Fibroblast of lung (primary cell): Measurements from ENCODE around the gene CHRNA1. TPM values are rescaled to one million over a fixed set of nuclear protein-coding genes. Genes with fewer than 3 reads are reported as not detected.
A peak's percentile ranks its signal among the peaks of the same experiment; 100 is the strongest.

Experiments
- DNase-seq, 2 donors: peaks; one replicate each; pipeline versions ENCODE4 v3.0.0 to v3.0.0-alpha.2; 2010; ENCODE audit warnings: low read depth in 2 of 2
- H2AFZ ChIP-seq: 2 replicates; pipeline ENCODE4 v1.5.1; 2012; ENCODE audit warnings: low read length, control low read depth, inconsistent platforms
- H3K27ac ChIP-seq: 2 replicates; pipeline ENCODE4 v1.5.1; 2011; ENCODE audit warnings: low read length, control low read depth; ENCODE audit not compliant: insufficient read depth
- H3K27me3 ChIP-seq: 2 replicates; pipeline ENCODE4 v1.5.1; 2011; ENCODE audit warnings: mild to moderate bottlenecking, low read length; ENCODE audit not compliant: control insufficient read depth, insufficient read depth
- H3K36me3 ChIP-seq: 2 replicates; pipeline ENCODE4 v1.5.1; 2011; ENCODE audit warnings: low read length; ENCODE audit not compliant: control insufficient read depth, insufficient read depth
- H3K4me1 ChIP-seq: 2 replicates; pipeline ENCODE4 v1.5.1; 2011; ENCODE audit warnings: low read length; ENCODE audit not compliant: control insufficient read depth, insufficient read depth; ENCODE audit errors: extremely low read depth
- H3K4me2 ChIP-seq: 2 replicates; pipeline ENCODE4 v1.5.1; 2011; ENCODE audit warnings: low read length, control low read depth; ENCODE audit not compliant: insufficient read depth; ENCODE audit errors: extremely low read depth
- H3K4me3 ChIP-seq, 4 experiments: fragments of 200-600 bp in 1 of 4; sonication (generic) in 1 of 4; replicated peaks in 1 of 4; 2 replicates each; pipeline ENCODE4 v1.5.1; 2011 to 2016; ENCODE audit warnings: low read length in 4 of 4, low read depth in 3 of 4, mild to moderate bottlenecking in 3 of 4, control low read depth in 2 of 4, inconsistent platforms in 1 of 4, mixed read lengths in 1 of 4; ENCODE audit not compliant: insufficient read depth in 1 of 4; ENCODE audit errors: control extremely low read depth in 1 of 4
- H3K79me2 ChIP-seq: 2 replicates; pipeline ENCODE4 v1.5.1; 2012; ENCODE audit warnings: mild to moderate bottlenecking, low read length, inconsistent platforms; ENCODE audit not compliant: control insufficient read depth, insufficient read depth
- H3K9ac ChIP-seq: 2 replicates; pipeline ENCODE4 v1.5.1; 2011; ENCODE audit warnings: mild to moderate bottlenecking, low read length, control low read depth; ENCODE audit not compliant: insufficient read depth
- H3K9me3 ChIP-seq: 2 replicates; pipeline ENCODE4 v1.5.1; 2012; ENCODE audit warnings: low read depth, low read length; ENCODE audit not compliant: control insufficient read depth, insufficient read depth
- H4K20me1 ChIP-seq: 2 replicates; pipeline ENCODE4 v1.5.1; 2011; ENCODE audit warnings: low read length; ENCODE audit not compliant: control insufficient read depth, insufficient read depth; ENCODE audit errors: extremely low read depth
- CTCF ChIP-seq, 2 donors: IDR thresholded peaks in 1 of 2; conservative IDR thresholded peaks in 1 of 2; 1 replicate in 1 of 2; 2 replicates in 1 of 2; pipeline ENCODE4 v1.5.1; 2011 to 2012; ENCODE audit warnings: low read length in 2 of 2, control low read depth in 1 of 2, inconsistent platforms in 1 of 2, low read depth in 1 of 2, mild to moderate bottlenecking in 1 of 2
- EZH2 ChIP-seq: IDR thresholded peaks from 2 replicates; pipeline ENCODE4 v1.5.1; 2012; ENCODE audit warnings: low read length, control low read depth, mild to moderate bottlenecking; ENCODE audit errors: missing control alignments
- polyA plus RNA-seq, 2 donors: library from polyadenylated mRNA; depleted of rRNA in 1 of 2; stranded (reverse) in 1 of 2; unstranded in 1 of 2; fragments of >200 nt; gene quantifications; 2 replicates each; pipeline ENCODE4 v1.2.1, GENCODE V29; 2011 to 2012; ENCODE audit warnings: missing spikeins in 1 of 2
- total RNA-seq: library from RNA; depleted of rRNA; stranded (reverse); fragments of >200 nt; gene quantifications from 2 replicates; pipeline ENCODE4 v1.2.1, GENCODE V29; 2014

Gene CHRNA1
- total and polyA plus RNA-seq, 2 donors (not counting 1 experiment from before 2014, with no cell fraction given), result 0.33 to 1.1 TPM

- peak overlapping the region; percentile 58 for H3K9ac ChIP-seq
- DNase-seq, result no peak
- peaks cover 47% of the 10 kb centered on the region for H3K4me1 ChIP-seq
Measured at GRCh38 chr2:174777347-174778084, 13.2 kb upstream of the CHRNA1 start.

GRCh38 chr2:174776675-174777074 lies 12.4 kb upstream of the CHRNA1 start:
- no peak for TF ChIP-seq EZH2
- TF ChIP-seq CTCF (conservative IDR thresholded peaks at IDR 0.05 in 1 of 2, IDR thresholded peaks at IDR 0.05 in 1 of 2; ENCODE audit: low read depth in 1 of 2, low read length in 2 of 2), result no peak
- peak overlapping the region; percentile 98 for H3K27ac ChIP-seq

More at GRCh38 chr2:174777347-174778084, 13.2 kb upstream of the CHRNA1 start:
- Histone ChIP-seq H2AFZ (no peak overlapping the region), H3K4me2 (peak overlapping the region; percentile 53), H3K27ac (peak overlapping the region; percentile 98), H3K79me2 (no peaks in the 10 kb centered on the region), H3K27me3 (no peaks in the 10 kb centered on the region), H3K9me3 (no peaks in the 10 kb centered on the region), H3K36me3 (no peaks in the 10 kb centered on the region), H4K20me1 (no peaks in the 10 kb centered on the region), H3K4me3 (peak overlapping the region in 1 of 4 experiments; percentile 21)
- no peak for TF ChIP-seq CTCF (conservative IDR thresholded peaks at IDR 0.05 in 1 of 2, IDR thresholded peaks at IDR 0.05 in 1 of 2; ENCODE audit: low read depth in 1 of 2, low read length in 2 of 2)
- TF ChIP-seq EZH2, result no peak

GRCh38 chr2:174776223-174776622 lies 12.0 kb upstream of the CHRNA1 start:
- Histone ChIP-seq H3K36me3 (no peaks in the 10 kb centered on the region), H3K4me1 (peaks cover 57% of the 10 kb centered on the region), H3K27ac (peak overlapping the region; percentile 98), H3K4me2 (no peak overlapping the region), H3K27me3 (no peaks in the 10 kb centered on the region), H3K9me3 (no peaks in the 10 kb centered on the region), H4K20me1 (no peaks in the 10 kb centered on the region), H3K9ac (no peak overlapping the region), H3K4me3 (no peak overlapping the region), H3K79me2 (no peaks in the 10 kb centered on the region), H2AFZ (no peak overlapping the region)
- DNase-seq, result no peak
- no peak for TF ChIP-seq EZH2
- TF ChIP-seq CTCF (conservative IDR thresholded peaks at IDR 0.05 in 1 of 2, IDR thresholded peaks at IDR 0.05 in 1 of 2; ENCODE audit: low read depth in 1 of 2, low read length in 2 of 2), result peak; percentile 33 to 39

More at GRCh38 chr2:174776675-174777074, 12.4 kb upstream of the CHRNA1 start:
- Histone ChIP-seq H3K9ac (no peak overlapping the region), H3K27me3 (no peaks in the 10 kb centered on the region), H3K4me2 (no peak overlapping the region), H4K20me1 (no peaks in the 10 kb centered on the region), H3K36me3 (no peaks in the 10 kb centered on the region), H3K9me3 (no peaks in the 10 kb centered on the region), H3K4me1 (peaks cover 55% of the 10 kb centered on the region), H2AFZ (no peak overlapping the region), H3K79me2 (no peaks in the 10 kb centered on the region), H3K4me3 (no peak overlapping the region)
- no peak for DNase-seq
